IPS-18c (cell line): Measurements from ENCODE around the gene GADL1.
A peak's percentile ranks its signal among the peaks of the same experiment; 100 is the strongest.

Experiments used
- H3K4me3 ChIP-seq: 2 replicates; pipeline ENCODE4 v1.7.0; 2013; ENCODE audit warnings: low read depth, mild to moderate bottlenecking, low read length, moderate library complexity; ENCODE audit not compliant: insufficient read depth
- H3K9me3 ChIP-seq: one replicate; pipeline ENCODE4 v1.6.1; 2013; ENCODE audit warnings: mild to moderate bottlenecking, low read length, moderate library complexity; ENCODE audit not compliant: control insufficient read depth, insufficient read depth

GADL1 gene

GRCh38 chr3:30895329-30895728, 868 bp upstream of the GADL1 start:
- H3K9me3 ChIP-seq = no peaks in the 10 kb centered on the region
- H3K4me3 ChIP-seq = no peak overlapping the region

DNA sequence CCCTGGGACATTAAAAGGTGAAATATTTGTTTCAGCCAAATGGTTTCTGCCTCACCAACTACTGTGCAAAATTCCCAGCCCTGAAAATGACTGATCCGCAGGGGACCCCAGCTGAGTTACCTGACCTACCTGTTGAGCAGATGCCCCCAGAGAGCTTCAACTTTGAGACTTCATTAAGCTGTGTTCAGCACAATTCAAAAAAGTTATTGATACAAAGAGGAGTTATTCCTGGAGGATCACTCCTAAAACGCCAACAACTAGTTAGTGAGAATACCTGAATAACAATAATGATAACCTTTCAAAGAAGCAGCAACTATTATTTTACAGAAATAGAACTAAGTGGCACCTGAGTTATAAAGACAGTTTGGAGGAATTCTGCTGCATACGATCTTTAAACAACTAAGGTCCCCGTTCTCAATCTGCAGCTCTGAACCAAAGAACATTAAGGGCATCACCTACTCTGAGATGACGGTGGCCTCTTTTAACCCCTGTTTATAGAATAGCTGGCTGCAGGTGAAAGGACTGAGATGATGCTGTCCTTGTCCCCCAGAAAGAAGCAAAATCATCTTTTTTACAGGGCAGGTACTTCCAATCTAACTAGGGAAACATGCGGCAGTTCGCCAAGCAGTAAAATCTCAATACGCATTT, 659 bp downstream of the GADL1 start:
- Histone ChIP-seq H3K4me3 (peak overlapping the region; percentile 49; the same call in 1 of the 2 replicates), H3K9me3 (no peaks in the 10 kb centered on the region)

DNA sequence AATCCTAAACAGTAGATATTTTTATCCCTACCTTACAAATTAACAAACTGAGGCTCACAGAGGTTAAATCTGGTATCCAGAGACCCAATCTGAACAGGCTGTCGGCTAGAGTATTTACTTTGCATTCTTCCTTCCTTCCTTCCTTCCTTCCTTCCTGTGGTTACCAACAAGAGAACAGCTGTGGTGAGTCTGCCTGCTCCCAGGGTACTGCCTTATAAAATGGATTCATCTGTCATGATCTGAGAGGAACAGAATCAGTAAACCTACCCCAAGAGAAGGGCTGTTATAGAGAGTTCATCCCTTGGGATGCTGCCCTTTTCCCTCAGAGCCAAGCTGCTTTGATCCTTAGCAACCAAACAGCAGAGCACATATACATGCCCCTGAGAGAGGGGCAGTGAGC, 3.6 kb downstream of the GADL1 start:
- Histone ChIP-seq H3K4me3 (no peak overlapping the region), H3K9me3 (no peaks in the 10 kb centered on the region)

DNA sequence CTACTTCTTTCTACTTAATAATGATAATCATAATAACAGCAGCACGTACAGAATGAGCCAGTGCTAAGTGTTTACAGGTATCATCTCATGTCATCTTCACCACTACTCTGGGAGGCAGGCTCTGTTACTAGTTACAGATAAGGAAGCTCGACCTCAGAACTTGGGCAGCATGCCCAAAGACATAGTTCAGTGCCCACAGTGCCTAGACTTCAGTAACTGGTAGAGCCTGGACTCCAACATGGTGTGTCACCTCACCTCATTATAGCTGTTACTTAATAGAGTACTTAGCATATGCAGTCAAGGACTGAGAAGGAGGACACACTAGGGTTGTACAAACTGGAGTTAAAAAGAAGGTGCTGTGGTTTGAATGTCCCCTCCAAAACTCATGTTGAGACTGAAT, 7.6 kb downstream of the GADL1 start:
- H3K4me3 ChIP-seq = no peak overlapping the region
- no peaks in the 10 kb centered on the region for H3K9me3 ChIP-seq

DNA sequence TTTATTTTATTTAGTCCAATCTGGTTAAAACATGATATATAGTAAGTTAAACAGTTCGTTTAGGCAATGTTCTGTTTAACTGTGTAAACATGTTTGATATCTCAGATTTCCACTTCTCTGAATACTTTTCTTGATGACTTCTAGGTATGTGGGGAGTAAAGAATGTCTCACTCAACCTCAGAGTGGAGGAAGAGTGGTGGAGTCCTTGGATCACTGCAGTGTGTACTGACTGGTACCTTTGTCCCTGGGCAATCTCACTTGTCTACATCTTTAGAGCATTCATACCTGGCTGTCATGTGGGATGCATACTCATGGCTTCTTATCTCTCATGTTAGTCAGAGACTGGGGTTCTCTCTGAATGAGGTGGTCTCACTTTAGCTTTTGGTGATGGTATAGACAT, 15.6 kb downstream of the GADL1 start:
- Histone ChIP-seq H3K9me3 (no peaks in the 10 kb centered on the region), H3K4me3 (no peak overlapping the region)

DNA sequence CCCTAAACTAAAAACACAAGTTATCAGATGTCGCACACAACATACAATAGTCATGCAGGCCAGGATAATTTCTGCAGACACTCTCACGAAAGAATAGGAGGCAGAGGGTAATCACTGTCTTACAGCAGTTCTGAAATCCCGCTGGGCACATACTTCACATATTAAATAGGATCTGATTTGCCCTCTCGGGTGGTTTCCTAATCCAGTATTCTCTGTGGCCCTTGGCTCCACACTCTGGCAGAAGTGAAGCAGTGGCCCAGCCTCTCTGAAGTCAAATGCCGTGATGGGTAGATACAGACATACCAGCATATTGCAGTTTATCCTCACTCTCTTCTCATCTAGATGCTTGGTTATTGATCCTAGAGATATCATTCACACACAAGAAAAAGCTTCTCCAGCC, 19.0 kb downstream of the GADL1 start:
- Histone ChIP-seq H3K4me3 (no peak overlapping the region), H3K9me3 (no peaks in the 10 kb centered on the region)

GRCh38 chr3:30873671-30874070, 20.8 kb downstream of the GADL1 start:
- Histone ChIP-seq H3K4me3 (no peak overlapping the region), H3K9me3 (peaks cover 2% of the 10 kb centered on the region)

- no peak overlapping the region for H3K4me3 ChIP-seq
Measured at GRCh38 chr3:30872879-30873278, 21.6 kb downstream of the GADL1 start.

DNA sequence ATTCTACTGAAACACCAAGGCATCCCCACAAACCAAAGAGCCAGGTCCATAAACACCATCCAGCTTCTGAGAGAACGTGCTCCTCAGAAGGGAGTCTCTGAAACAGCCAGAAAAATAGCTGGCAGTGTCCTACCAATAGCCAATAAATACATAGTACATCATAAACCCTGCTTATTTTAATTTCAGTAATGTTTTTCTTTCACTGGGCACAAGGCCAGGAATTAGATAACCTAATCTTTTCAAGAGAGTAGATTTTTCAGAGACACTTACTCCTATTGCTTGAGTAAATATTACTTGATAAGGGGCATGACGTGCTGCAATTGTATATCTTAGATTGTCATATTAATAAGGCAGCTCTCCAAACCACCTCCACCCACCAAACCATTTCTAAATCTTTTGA, 22.7 kb downstream of the GADL1 start:
- H3K9me3 ChIP-seq = peaks cover 2% of the 10 kb centered on the region
- H3K4me3 ChIP-seq = no peak overlapping the region

More at GRCh38 chr3:30872879-30873278, 21.6 kb downstream of the GADL1 start:
- peaks cover 2% of the 10 kb centered on the region for H3K9me3 ChIP-seq

GRCh38 chr3:30864836-30865235, 29.6 kb downstream of the GADL1 start:
- no peak overlapping the region for H3K4me3 ChIP-seq

DNA sequence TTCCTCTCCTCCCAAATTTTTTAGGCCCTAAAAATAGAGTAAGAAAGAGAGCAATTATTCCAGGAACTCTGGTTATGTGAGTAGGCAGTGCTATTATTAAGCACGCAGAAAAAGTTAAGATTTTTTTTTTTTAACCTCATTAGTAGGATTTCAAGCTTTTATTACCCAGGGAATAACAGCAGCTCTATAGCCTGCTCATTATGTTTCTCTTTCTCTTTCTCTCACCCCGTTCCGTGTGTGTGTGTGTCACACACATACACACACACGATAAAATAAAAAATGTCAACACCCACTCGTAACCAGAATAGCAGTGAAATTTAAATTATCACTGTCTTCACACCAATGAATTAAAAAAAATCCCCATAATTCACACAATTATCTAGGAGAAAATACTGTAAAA, 30.3 kb downstream of the GADL1 start:
- no peaks in the 10 kb centered on the region for H3K9me3 ChIP-seq
- H3K4me3 ChIP-seq = no peak overlapping the region

More at GRCh38 chr3:30864836-30865235, 29.6 kb downstream of the GADL1 start:
- no peaks in the 10 kb centered on the region for H3K9me3 ChIP-seq

GRCh38 chr3:30862004-30862403, 32.5 kb downstream of the GADL1 start:
- no peaks in the 10 kb centered on the region for H3K9me3 ChIP-seq
- no peak overlapping the region for H3K4me3 ChIP-seq

DNA sequence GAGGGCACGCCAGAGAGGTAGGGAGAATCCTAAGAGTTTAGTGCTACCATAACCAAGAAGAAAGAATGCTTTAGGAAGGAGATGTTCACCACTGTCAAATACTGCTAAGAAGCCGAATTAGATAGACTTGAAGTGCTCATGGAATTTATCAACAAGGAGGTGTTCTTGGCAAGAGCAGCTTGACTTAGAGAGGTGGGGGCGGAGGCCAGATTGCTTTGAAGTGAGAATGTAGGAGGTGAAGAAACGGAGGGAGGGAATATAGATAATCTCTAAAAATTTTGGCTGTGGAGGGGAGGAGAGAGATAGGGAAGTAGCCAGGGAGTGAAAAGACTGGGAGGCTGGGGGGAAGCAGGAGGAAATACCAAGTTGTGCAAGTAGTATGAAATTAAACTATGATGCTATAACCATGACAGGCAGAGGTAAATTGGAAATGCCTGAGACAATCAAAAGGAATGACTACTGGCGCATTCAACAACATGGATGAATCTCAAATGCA, 35.5 kb downstream of the GADL1 start:
- H3K9me3 ChIP-seq = no peaks in the 10 kb centered on the region
- H3K4me3 ChIP-seq = no peak overlapping the region

GRCh38 chr3:30855400-30856292, 38.8 kb downstream of the GADL1 start:
- H3K4me3 ChIP-seq = no peak overlapping the region
- no peaks in the 10 kb centered on the region for H3K9me3 ChIP-seq

- no peaks in the 10 kb centered on the region for H3K9me3 ChIP-seq
- no peak overlapping the region for H3K4me3 ChIP-seq
Measured at GRCh38 chr3:30852833-30853232, 41.6 kb downstream of the GADL1 start.

DNA sequence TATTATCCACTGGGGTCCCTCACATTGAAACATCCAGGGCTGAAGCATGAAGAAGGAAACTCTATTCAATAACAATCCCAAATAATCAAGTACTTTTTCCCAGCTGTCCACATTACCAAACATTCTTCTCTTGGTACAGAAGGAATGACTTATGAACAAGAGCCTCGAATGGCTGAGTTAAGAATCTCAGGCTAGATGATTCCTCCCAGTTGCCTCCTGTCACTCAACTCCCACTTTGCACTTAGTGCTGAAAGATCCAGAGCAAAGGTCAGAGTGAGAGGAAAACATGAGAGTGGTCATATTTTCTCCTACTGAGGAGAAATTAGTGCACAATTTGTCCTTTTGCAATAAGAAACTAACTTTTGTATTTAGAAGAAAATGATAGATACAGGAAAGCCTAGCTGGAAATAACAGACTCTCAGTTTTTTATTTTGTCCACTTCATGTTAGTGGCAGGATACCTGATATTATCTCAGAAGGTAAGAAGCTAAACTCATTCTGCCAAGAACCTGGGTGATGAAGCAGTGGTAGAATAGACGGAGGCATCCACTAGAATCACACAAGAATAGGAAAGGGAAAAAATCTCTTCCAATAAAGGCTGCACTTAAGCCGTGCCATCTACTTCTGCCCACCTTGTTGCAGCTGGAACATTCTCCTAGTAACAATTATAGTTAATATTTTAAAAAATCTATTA, 46.2 kb downstream of the GADL1 start:
- H3K9me3 ChIP-seq = peaks cover 3% of the 10 kb centered on the region
- H3K4me3 ChIP-seq = no peak overlapping the region

DNA sequence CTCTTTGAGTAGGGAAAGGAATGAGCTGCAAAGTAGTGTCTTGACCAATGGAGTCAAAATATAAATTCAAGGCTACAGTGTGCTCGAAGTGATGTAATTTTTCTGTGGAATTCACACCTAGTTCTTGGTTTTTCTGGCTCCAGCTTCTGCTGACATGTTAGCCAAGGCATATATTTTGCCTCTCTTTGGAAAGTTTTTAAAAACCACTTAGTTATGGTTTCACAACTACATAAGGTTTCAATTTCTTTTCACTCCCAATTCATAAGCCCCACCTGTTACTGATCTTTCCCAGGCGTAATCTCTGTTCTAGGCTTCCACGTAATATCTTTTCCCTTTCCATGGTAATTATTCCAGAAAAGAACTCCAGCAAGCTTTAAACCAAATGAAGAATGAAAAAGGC, 46.9 kb downstream of the GADL1 start:
- H3K4me3 ChIP-seq = no peak overlapping the region
- peaks cover 3% of the 10 kb centered on the region for H3K9me3 ChIP-seq

DNA sequence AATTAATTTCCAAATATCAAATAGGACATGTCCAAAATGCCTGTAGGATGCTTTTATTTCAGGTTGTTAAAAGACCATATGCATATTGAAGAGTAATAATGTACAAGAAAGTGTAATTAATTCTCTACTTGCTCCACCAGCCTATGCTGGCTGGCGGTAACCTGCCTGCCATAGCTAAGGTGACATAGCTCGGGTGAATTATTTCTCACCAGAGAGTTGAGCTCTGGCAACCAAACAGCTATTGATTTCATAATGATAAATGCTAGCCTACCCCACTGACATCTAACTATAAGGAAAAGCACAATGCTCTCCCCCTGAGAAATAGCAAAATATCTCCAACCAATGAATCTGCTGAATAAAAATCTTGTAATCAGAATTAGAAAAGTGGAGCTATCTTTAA, 48.9 kb downstream of the GADL1 start:
- peaks cover 3% of the 10 kb centered on the region for H3K9me3 ChIP-seq
- no peak overlapping the region for H3K4me3 ChIP-seq
